Left ventricle myocardium inferior (tissue), 1 donor: ENCODE results near the gene SLA2. TPM values are rescaled to one million over a fixed set of nuclear protein-coding genes. Genes with fewer than 3 reads are reported as not detected.
"Not testable (repeated sequence)": the region's sequence is repeated elsewhere in the genome, so short reads cannot be mapped to it uniquely, and the experiment has no call there.

ENCODE experiments used
- DNase-seq: peaks from one replicate; pipeline ENCODE4 v3.0.0-alpha.2; 2020
- H3K27ac ChIP-seq: fragments of 200-600 bp; replicated peaks from 2 replicates; pipeline ENCODE4 v1.8.0; 2021
- H3K27me3 ChIP-seq: fragments of 200-600 bp; 2 replicates; pipeline ENCODE4 v1.8.0; 2021; ENCODE audit warnings: low read depth
- H3K36me3 ChIP-seq: fragments of 200-600 bp; 2 replicates; pipeline ENCODE4 v1.8.0; 2021
- H3K4me1 ChIP-seq: fragments of 200-600 bp; 2 replicates; pipeline ENCODE4 v1.8.0; 2021
- H3K4me3 ChIP-seq: fragments of 200-600 bp; 2 replicates; pipeline ENCODE4 v1.8.0; 2021; ENCODE audit warnings: mild to moderate bottlenecking, moderate library complexity
- H3K9me3 ChIP-seq: fragments of 200-600 bp; replicated peaks from 2 replicates; pipeline ENCODE4 v1.8.0; 2021
- CTCF ChIP-seq: fragments of 200-600 bp; IDR thresholded peaks from 2 replicates; pipeline ENCODE4 v1.8.0; 2021; ENCODE audit warnings: antibody characterized with exemption, mild to moderate bottlenecking, borderline replicate concordance
- intact Hi-C: fragments of 100-400 bp; cut with micrococcal nuclease; formaldehyde crosslinking; loops from one replicate; pipeline ENCODE4 v1.11.0; 2022
- long read RNA-seq: library from polyadenylated mRNA; unstranded; transcript quantifications from one replicate; pipeline ENCODE4 v2.0.0, GENCODE V29; 2021
- total RNA-seq: library from RNA; stranded (reverse); fragmentation: NEBNext Ultra II Directional; extraction: Animal tissue kit (Norgen Biotek cat#: 25700); gene quantifications from one replicate; pipeline ENCODE4 v1.2.1, GENCODE V29; 2021
- donor health status: DM: no; HTN: yes; CAD: no; lungs with severe emphysema.

Gene SLA2, protein sequence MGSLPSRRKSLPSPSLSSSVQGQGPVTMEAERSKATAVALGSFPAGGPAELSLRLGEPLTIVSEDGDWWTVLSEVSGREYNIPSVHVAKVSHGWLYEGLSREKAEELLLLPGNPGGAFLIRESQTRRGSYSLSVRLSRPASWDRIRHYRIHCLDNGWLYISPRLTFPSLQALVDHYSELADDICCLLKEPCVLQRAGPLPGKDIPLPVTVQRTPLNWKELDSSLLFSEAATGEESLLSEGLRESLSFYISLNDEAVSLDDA
- 0.19 TPM for total RNA-seq
- long read RNA-seq: 0 reads

GRCh38 chr20:36645998-36646397, at the start of gene SLA2:
SLA2 (minus strand) TSS chr20:36646196; CDS start chr20:36641335, 4,861 bp downstream.
- H3K27ac ChIP-seq: no peak within 1 kb of the TSS
- H3K27me3 ChIP-seq: no peaks in the 10 kb centered on the region
- TF ChIP-seq CTCF: no peak
- H3K4me3 ChIP-seq: no peak within 1 kb of the TSS
- H3K4me1 ChIP-seq: no peaks in the 10 kb centered on the region
- DNase-seq: no peak
- H3K36me3 ChIP-seq: peaks cover 1% of the 10 kb centered on the region
- no peaks in the 10 kb centered on the region for H3K9me3 ChIP-seq
- intact Hi-C loops: no loop called here

GRCh38 chr20:36695467-36695866, 49.5 kb upstream of the SLA2 start:
- DNase-seq, H3K4me3 ChIP-seq, intact Hi-C loops, H3K9me3 ChIP-seq, H3K36me3 ChIP-seq, H3K27ac ChIP-seq, H3K27me3 ChIP-seq: not testable (repeated sequence)
- peaks cover 16% of the 10 kb centered on the region for H3K4me1 ChIP-seq

- no peak overlapping the region for H3K4me3 ChIP-seq
- no peaks in the 10 kb centered on the region for H3K27me3 ChIP-seq
- H3K27ac ChIP-seq: no peak overlapping the region
- peaks cover 47% of the 10 kb centered on the region for H3K36me3 ChIP-seq
- H3K4me1 ChIP-seq: peaks cover 26% of the 10 kb centered on the region
- intact Hi-C loops: no loop called here
- no peak for TF ChIP-seq CTCF
- no peak for DNase-seq
- no peaks in the 10 kb centered on the region for H3K9me3 ChIP-seq
Observed at GRCh38 chr20:36688630-36689029, 42.6 kb upstream of the SLA2 start.

GRCh38 chr20:36687850-36688249, 41.9 kb upstream of the SLA2 start:
- Histone ChIP-seq H3K9me3 (no peaks in the 10 kb centered on the region), H3K27ac (no peak overlapping the region), H3K4me1 (peaks cover 26% of the 10 kb centered on the region), H3K36me3 (peaks cover 55% of the 10 kb centered on the region), H3K27me3 (no peaks in the 10 kb centered on the region), H3K4me3 (no peak overlapping the region)
- intact Hi-C loops: no loop called here
- no peak for TF ChIP-seq CTCF
- DNase-seq: no peak

GRCh38 chr20:36686944-36687343, 40.9 kb upstream of the SLA2 start:
- DNase-seq: no peak
- intact Hi-C loops: no loop called here
- Histone ChIP-seq H3K36me3 (peaks cover 64% of the 10 kb centered on the region), H3K27me3 (no peaks in the 10 kb centered on the region), H3K9me3 (no peaks in the 10 kb centered on the region), H3K27ac (no peak overlapping the region), H3K4me1 (peaks cover 26% of the 10 kb centered on the region), H3K4me3 (no peak overlapping the region)
- TF ChIP-seq CTCF: no peak

DNA sequence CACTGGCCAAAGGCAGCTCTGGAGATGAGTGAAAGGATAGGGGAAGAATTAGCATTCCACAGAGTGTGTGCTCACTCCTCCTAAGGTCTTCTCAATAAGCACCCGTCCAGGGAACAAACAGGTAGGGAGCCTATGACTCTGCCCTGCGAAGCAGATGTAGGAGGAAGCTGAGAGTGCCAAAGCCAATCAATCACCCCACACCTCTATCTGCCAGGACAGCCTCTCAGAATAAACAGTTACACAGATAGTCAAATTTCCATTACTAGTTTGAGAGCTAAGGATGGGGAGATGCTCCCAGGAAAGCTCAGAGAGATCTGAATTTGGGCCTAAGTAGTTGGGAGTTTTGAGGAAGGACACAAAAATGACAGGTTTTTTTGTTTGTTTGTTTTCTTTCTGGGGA, 40.5 kb upstream of the SLA2 start:
- peaks cover 68% of the 10 kb centered on the region for H3K36me3 ChIP-seq

More for the DNA sequence above, 40.5 kb upstream of the SLA2 start:
- H3K27ac ChIP-seq: no peak overlapping the region
- H3K4me3 ChIP-seq: no peak overlapping the region
- H3K9me3 ChIP-seq: no peaks in the 10 kb centered on the region
- intact Hi-C loops: no loop called here
- no peaks in the 10 kb centered on the region for H3K27me3 ChIP-seq
- no peak for DNase-seq
- H3K4me1 ChIP-seq: peaks cover 26% of the 10 kb centered on the region
- TF ChIP-seq CTCF: no peak
